Stomach (tissue), 9 donors: ENCODE data around the gene PHF19. TPM values are rescaled to one million over a fixed set of nuclear protein-coding genes. Genes with fewer than 3 reads are reported as not detected.

Experiments used
- DNase-seq, 2 donors: peaks; one replicate each; pipeline versions ENCODE4 v3.0.0 to v3.0.0-alpha.2; 2013 to 2019
- H3K27ac ChIP-seq, 5 donors: fragments of 200-600 bp in 4 of 5; sonication (generic) in 4 of 5; one replicate each; pipeline ENCODE4 v1.5.1; 2013 to 2019; ENCODE audit warnings: mild to moderate bottlenecking in 1 of 5, moderate library complexity in 1 of 5
- H3K27me3 ChIP-seq, 3 donors: fragments of 200-600 bp; sonication (generic); one replicate each; pipeline ENCODE4 v1.5.1; 2017 to 2019; ENCODE audit warnings: mixed run types in 1 of 3
- H3K36me3 ChIP-seq, 4 donors: fragments of 200-600 bp; sonication (generic); 1 replicate in 3 of 4; 2 replicates in 1 of 4; pipeline ENCODE4 v1.5.1; 2016 to 2019
- H3K4me1 ChIP-seq, 4 donors: fragments of 200-600 bp; sonication (generic); one replicate each; pipeline ENCODE4 v1.5.1; 2016 to 2019
- H3K4me3 ChIP-seq, 4 donors: fragments of 200-600 bp; sonication (generic) in 3 of 4; one replicate each; pipeline ENCODE4 v1.5.1; 2016 to 2019; ENCODE audit warnings: mild to moderate bottlenecking in 1 of 4
- H3K9me3 ChIP-seq, 4 donors: fragments of 200-600 bp; sonication (generic); one replicate each; pipeline ENCODE4 v1.5.1; 2016 to 2019
- EP300 ChIP-seq: sonication (generic); formaldehyde crosslinking; IDR thresholded peaks from one replicate; pipeline ENCODE4 v1.6.1; 2017; ENCODE audit warnings: antibody characterized with exemption
- POLR2A ChIP-seq, 4 donors: fragments of 450-650 bp; IDR thresholded peaks; one replicate each; pipeline ENCODE4 v1.6.1; 2016; ENCODE audit warnings: antibody characterized with exemption in 4 of 4, control low read depth in 2 of 4, mild to moderate bottlenecking in 1 of 4, moderate library complexity in 1 of 4
- POLR2AphosphoS5 ChIP-seq, 3 donors: sonication (generic); formaldehyde crosslinking; IDR thresholded peaks; one replicate each; pipeline ENCODE4 v1.6.1; 2016; ENCODE audit warnings: antibody characterized with exemption in 3 of 3
- WGBS, 5 donors: extraction: QIAGEN DNeasy Blood & Tissue Kit in 3 of 5; methylation state at CpG; one replicate each; pipeline versions ENCODE4 v1.1.5 to v1.1.7; 2013 to 2018; 5-methylcytosine and 5-hydroxymethylcytosine counted together
- intact Hi-C: fragments of 100-400 bp; cut with DNase I; formaldehyde crosslinking; loops from one replicate; pipeline ENCODE4 v1.15.1; 2023; ENCODE audit warnings: low total_unique reads
- polyA plus RNA-seq, 3 donors: library from polyadenylated mRNA; stranded (reverse); fragments of 200-250 nt; gene quantifications; one replicate each; pipeline ENCODE4 v1.2.3, GENCODE V29; 2013
- total RNA-seq, 5 donors: library from RNA; depleted of rRNA; stranded (reverse); fragments of >200 nt; gene quantifications; one replicate each; pipeline versions ENCODE4 v1.1.0 to v1.2.3, GENCODE V29; 2014 to 2016
- TF ChIP-seq, protein P1 (sequence below), 7 experiments: fragments of 450-650 bp in 4 of 7; fragments of 200-600 bp in 3 of 7; sonication (generic) in 3 of 7; IDR thresholded peaks; one replicate each; pipeline ENCODE4 v1.5.1; 2016 to 2019; ENCODE audit warnings: antibody characterized with exemption in 7 of 7, control low read depth in 2 of 7, mild to moderate bottlenecking in 1 of 7
- donor health status: healthy with polysubstance abuse.
- donor health status: Bipolar disorder and iron deficiency.
- donor health status: healthy.

The PHF19 gene
- total and polyA plus RNA-seq, 8 donors = 10.7 to 251 (median 27.2) TPM

DNA sequence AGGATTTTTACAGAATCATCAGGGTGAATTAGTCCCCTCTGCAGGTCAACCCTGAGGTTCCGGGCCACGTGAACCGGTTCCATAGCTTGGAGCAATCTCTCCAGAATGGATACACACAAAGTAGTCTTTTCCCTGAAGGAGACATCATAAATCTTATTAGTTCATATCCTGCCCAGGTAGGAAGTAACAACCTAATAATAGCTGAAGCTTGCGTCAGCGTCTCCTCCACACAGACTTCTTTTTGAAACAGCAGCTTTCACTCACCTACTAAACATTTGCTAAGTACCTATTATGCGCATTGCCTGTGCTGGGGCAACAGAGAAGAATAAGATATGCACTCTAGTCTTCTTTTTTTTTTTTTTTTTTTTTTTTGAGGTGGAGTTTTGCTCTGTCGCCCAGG, 43.7 kb downstream of the PHF19 start:
- DNase-seq = no peak
- intact Hi-C loops = no loop called here
- Histone ChIP-seq H3K27me3 (no peaks in the 10 kb centered on the region), H3K36me3 (peaks cover 48 to 71% (median 67%) of the 10 kb centered on the region in 4 donors), H3K9me3 (no peaks in the 10 kb centered on the region), H3K27ac (no peak overlapping the region), H3K4me1 (peaks cover 0 to 9% (median 3%) of the 10 kb centered on the region in 4 donors), H3K4me3 (no peak overlapping the region)
- 92 to 98% (median 95%) methylated on average over 7 of the region's 7 CpGs for WGBS, 5 donors
- TF ChIP-seq, protein P1, sequence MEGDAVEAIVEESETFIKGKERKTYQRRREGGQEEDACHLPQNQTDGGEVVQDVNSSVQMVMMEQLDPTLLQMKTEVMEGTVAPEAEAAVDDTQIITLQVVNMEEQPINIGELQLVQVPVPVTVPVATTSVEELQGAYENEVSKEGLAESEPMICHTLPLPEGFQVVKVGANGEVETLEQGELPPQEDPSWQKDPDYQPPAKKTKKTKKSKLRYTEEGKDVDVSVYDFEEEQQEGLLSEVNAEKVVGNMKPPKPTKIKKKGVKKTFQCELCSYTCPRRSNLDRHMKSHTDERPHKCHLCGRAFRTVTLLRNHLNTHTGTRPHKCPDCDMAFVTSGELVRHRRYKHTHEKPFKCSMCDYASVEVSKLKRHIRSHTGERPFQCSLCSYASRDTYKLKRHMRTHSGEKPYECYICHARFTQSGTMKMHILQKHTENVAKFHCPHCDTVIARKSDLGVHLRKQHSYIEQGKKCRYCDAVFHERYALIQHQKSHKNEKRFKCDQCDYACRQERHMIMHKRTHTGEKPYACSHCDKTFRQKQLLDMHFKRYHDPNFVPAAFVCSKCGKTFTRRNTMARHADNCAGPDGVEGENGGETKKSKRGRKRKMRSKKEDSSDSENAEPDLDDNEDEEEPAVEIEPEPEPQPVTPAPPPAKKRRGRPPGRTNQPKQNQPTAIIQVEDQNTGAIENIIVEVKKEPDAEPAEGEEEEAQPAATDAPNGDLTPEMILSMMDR (IDR thresholded peaks at IDR 0.05) = no peak
- TF ChIP-seq POLR2AphosphoS5 (IDR thresholded peaks at IDR 0.05) (no peak), POLR2A (IDR thresholded peaks at IDR 0.05) (no peak), EP300 (no peak)

DNA sequence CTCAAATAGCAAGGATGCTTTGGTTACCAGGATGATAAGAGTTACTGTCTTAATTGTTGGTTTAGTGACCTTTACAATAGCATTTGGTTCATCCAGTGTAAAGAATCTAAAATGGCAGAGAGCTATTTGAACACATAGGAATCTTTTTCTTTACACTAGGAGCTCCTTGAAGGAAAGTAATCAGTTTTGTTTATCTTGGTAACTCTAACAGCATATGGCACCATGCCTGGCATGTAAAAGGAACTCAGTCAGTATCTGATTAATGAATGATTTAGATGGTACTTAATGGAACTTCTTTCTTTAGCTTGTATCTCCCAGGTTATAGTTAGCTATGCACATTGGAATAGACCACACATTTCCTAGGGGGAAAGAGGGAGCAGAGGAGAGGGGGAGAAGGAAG, 44.2 kb downstream of the PHF19 start:
- no peak for TF ChIP-seq EP300
- TF ChIP-seq POLR2AphosphoS5 (IDR thresholded peaks at IDR 0.05) = no peak
- TF ChIP-seq, protein P1 (IDR thresholded peaks at IDR 0.05) = no peak
- TF ChIP-seq POLR2A (IDR thresholded peaks at IDR 0.05) = no peak

DNA sequence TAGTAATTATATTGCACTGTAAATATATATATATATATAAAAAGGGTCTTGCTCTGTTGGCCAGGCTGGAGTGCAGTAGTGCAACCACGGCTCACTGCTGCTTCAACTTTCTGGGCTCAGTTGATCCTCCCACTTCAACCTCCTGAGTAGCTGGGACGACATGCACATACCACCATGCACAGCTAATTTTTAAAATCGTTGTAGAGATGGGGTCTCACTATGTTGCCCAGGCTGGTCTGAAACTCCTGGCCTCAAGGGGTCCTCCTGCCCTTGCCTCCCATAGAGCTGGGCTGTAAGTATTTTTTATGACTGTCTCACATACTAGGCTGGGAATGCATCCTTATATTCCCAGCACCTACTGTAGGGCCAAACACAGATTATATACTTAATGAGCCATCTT, 46.1 kb downstream of the PHF19 start:
- Histone ChIP-seq H3K36me3 (peaks cover 54 to 92% (median 89%) of the 10 kb centered on the region in 4 donors), H3K27me3 (no peaks in the 10 kb centered on the region), H3K4me3 (no peak overlapping the region), H3K9me3 (no peaks in the 10 kb centered on the region), H3K27ac (no peak overlapping the region), H3K4me1 (peaks cover 0 to 3% (median 0%) of the 10 kb centered on the region in 4 donors)
- no peak for DNase-seq
- TF ChIP-seq POLR2A (IDR thresholded peaks at IDR 0.05) = no peak
- no peak for TF ChIP-seq POLR2AphosphoS5 (IDR thresholded peaks at IDR 0.05)
- TF ChIP-seq, protein P1 (IDR thresholded peaks at IDR 0.05) = no peak
- no peak for TF ChIP-seq EP300
- WGBS, 5 donors = 94 to 100% (median 97%) methylated on average over 3 of the region's 3 CpGs
- intact Hi-C loops = no loop called here

More for the DNA sequence above, 44.2 kb downstream of the PHF19 start:
- H3K4me1 ChIP-seq = peaks cover 0 to 4% (median under 1%) of the 10 kb centered on the region in 4 donors
- no peaks in the 10 kb centered on the region for H3K9me3 ChIP-seq
- H3K27me3 ChIP-seq = no peaks in the 10 kb centered on the region
- no peak for DNase-seq
- no peak overlapping the region for H3K4me3 ChIP-seq
- no peak overlapping the region for H3K27ac ChIP-seq
- H3K36me3 ChIP-seq = peaks cover 48 to 76% (median 72%) of the 10 kb centered on the region in 4 donors
- intact Hi-C loops = no loop called here

DNA sequence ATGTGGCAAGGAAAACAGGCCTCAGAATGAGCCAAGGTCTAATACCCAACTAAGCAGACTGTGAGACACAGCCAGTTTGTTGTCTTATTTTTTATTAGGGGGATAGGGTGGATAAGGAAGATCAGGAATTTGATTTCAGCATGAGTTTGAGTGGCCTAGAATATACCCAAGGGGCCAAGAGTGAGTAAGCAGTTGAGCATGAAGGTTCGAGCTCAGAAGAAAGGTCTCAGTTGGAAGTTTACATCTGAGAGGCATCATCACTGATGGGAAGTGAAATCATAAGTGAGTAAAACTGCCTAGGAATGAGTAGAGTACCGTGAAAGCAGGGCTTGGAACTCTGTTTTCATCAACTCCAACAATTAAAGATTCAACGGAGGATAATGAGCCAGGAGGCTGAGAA, 46.8 kb downstream of the PHF19 start:
- peaks cover 54 to 92% (median 89%) of the 10 kb centered on the region in 4 donors for H3K36me3 ChIP-seq
- DNase-seq = no peak
- H3K27ac ChIP-seq = no peak overlapping the region

More for the DNA sequence above, 46.8 kb downstream of the PHF19 start:
- Histone ChIP-seq H3K9me3 (no peaks in the 10 kb centered on the region), H3K4me3 (no peak overlapping the region), H3K27me3 (no peaks in the 10 kb centered on the region), H3K4me1 (peaks cover 0 to 2% (median 0%) of the 10 kb centered on the region in 4 donors)
- WGBS, 5 donors = 88 to 98% (median 91%) methylated on average over 3 of the region's 3 CpGs
- intact Hi-C loops = no loop called here
- TF ChIP-seq EP300 (no peak), POLR2A (IDR thresholded peaks at IDR 0.05) (no peak), POLR2AphosphoS5 (IDR thresholded peaks at IDR 0.05) (no peak)
- TF ChIP-seq, protein P1 (IDR thresholded peaks at IDR 0.05) = no peak
